ENCODE data around the gene PNMA1. TPM values are rescaled to one million over a fixed set of nuclear protein-coding genes. Genes with fewer than 3 reads are reported as not detected.

PNMA1 gene
- total RNA-seq, 2 experiments from 2014 or later, result 6.0 to 14.5 TPM

DNA sequence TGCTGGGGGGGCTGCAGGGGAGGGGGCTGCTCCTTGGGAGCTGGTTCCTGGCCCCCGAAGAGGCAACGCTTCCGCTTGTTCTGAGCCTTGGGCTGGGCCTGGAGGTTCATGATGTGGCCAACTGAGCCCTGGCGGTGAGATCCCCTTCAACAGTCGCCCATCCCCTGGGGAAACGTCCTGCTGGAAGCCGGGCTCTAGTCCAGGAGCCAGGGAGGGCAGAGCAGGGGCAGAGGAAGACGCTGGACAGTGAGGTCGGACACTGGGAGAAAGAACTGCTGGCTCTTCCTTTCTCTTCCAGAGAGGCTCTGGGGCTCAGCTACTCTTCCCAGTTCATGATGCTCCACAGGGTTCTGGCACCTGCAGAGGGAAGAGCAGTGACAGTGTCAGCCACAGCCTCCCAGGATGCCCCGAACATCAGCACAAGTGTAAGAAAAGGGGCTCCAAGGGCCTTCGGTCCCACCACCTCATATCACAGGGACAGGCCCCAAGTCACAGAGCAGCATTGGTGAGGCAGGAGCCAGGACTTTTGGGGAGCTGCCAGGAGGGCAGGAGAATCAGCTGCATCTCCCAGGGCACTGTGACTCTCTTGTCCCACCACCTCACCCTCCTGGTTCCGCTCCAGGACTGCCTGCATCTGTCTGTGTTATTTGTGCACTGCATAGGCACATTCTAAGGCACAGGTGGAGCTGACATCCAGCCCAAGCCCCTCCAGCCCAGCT lies 25.9 kb upstream of the PNMA1 start:
- Histone ChIP-seq H3K4me1 (ENCODE audit: insufficient read depth, low read length, poor library complexity, severe bottlenecking) (peaks cover 45% of the 10 kb centered on the region), H3K36me3 (ENCODE audit: insufficient read depth, low read length) (peaks cover 66% of the 10 kb centered on the region), H3K9me3 (ENCODE audit: low read length) (no peaks in the 10 kb centered on the region), H3K9me2 (ENCODE audit: insufficient read depth, low read length) (no peaks in the 10 kb centered on the region), H3K79me2 (ENCODE audit: insufficient read depth, low read depth, low read length) (peaks cover 73% of the 10 kb centered on the region), H3K4me2 (ENCODE audit: low read length) (no peak overlapping the region), H3K27ac (ENCODE audit: low read depth, low read length, poor library complexity, severe bottlenecking) (no peak overlapping the region), H2AFZ (ENCODE audit: low read length) (no peak overlapping the region), H3K4me3 (ENCODE audit: low read depth, low read length, poor library complexity, severe bottlenecking) (no peak overlapping the region), H4K20me1 (ENCODE audit: insufficient read depth, low read length) (peaks cover 32% of the 10 kb centered on the region)
- POLR2A ChIA-PET, result interaction anchor here (0.6 kb wide), 1 partner anchor 8 kb away, joined by 3 read pairs; no protein-coding TSS in a partner anchor
- no TSS peak for BruUV-seq (replicated peaks)
- no peak for DNase-seq (ENCODE audit: low spot score)
- TF ChIP-seq EZH2phosphoT487 (IDR thresholded peaks at IDR 0.05; ENCODE audit: borderline replicate concordance, low read depth, low read length), result no peak
- TF ChIP-seq, protein P1, sequence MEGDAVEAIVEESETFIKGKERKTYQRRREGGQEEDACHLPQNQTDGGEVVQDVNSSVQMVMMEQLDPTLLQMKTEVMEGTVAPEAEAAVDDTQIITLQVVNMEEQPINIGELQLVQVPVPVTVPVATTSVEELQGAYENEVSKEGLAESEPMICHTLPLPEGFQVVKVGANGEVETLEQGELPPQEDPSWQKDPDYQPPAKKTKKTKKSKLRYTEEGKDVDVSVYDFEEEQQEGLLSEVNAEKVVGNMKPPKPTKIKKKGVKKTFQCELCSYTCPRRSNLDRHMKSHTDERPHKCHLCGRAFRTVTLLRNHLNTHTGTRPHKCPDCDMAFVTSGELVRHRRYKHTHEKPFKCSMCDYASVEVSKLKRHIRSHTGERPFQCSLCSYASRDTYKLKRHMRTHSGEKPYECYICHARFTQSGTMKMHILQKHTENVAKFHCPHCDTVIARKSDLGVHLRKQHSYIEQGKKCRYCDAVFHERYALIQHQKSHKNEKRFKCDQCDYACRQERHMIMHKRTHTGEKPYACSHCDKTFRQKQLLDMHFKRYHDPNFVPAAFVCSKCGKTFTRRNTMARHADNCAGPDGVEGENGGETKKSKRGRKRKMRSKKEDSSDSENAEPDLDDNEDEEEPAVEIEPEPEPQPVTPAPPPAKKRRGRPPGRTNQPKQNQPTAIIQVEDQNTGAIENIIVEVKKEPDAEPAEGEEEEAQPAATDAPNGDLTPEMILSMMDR (conservative IDR thresholded peaks at IDR 0.05; ENCODE audit: low read length), result no peak
- intact Hi-C loops (cut with micrococcal nuclease; ENCODE audit: unreplicated experiment), result loop anchor here (5.0 kb wide), 1 partner anchor 87 kb away; no protein-coding TSS in a partner anchor
- CTCF ChIA-PET (ENCODE audit: unreplicated experiment), result no interaction called here

DNA sequence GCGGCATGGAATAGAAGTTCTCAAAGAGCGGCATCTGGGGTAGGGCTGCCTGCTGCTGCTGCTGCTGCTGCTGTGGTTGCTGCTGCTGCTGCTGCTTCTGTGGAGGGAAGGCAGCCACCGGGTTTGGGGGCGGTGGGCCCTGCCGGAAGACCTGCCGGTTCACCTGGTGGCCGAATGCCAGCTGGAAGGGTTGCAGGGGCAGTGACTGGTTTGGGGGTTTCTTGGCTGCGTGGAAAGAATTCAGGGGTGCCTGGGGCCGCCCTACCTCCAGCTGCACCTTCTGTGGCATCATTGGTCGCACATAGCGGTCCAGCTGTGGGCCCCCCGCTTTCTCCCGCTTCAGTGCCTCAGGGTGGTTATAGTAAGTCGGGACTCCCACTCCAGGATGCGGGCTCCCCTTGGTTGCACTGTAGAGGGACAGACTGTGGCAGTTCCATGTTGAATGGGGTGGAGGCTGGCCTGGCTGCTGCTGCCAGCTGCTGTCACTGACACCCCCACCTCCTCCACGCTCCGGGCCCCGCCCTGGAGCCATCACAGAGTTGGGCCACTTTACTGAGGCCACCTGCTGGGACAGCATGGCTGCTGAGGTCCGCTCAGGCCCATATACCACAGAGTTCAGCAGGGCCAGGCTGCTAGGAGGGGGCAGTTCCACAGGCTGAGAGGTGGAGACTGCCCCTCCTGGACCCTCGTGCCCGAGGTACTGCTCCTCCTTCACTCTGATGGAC lies 25.2 kb upstream of the PNMA1 start:
- DNase-seq (ENCODE audit: low spot score), result no peak
- H3K79me2 ChIP-seq (ENCODE audit: insufficient read depth, low read depth, low read length), result peaks cover 72% of the 10 kb centered on the region
- H3K27ac ChIP-seq (ENCODE audit: low read depth, low read length, poor library complexity, severe bottlenecking), result no peak overlapping the region
- ChIA-PET CTCF (ENCODE audit: unreplicated experiment) (no interaction called here), POLR2A (interaction anchor here (0.6 kb wide), 1 partner anchor 9 kb away, joined by 3 read pairs; no protein-coding TSS in a partner anchor)
- H4K20me1 ChIP-seq (ENCODE audit: insufficient read depth, low read length), result peaks cover 32% of the 10 kb centered on the region
- TSS peak; percentile 63 for BruUV-seq (replicated peaks)
- no peaks in the 10 kb centered on the region for H3K9me3 ChIP-seq (ENCODE audit: low read length)
- no peak overlapping the region for H3K4me2 ChIP-seq (ENCODE audit: low read length)
- H2AFZ ChIP-seq (ENCODE audit: low read length), result no peak overlapping the region
- TF ChIP-seq, protein P1 (conservative IDR thresholded peaks at IDR 0.05; ENCODE audit: low read length), result no peak
- TF ChIP-seq EZH2phosphoT487 (IDR thresholded peaks at IDR 0.05; ENCODE audit: borderline replicate concordance, low read depth, low read length), result no peak
- H3K4me3 ChIP-seq (ENCODE audit: low read depth, low read length, poor library complexity, severe bottlenecking), result no peak overlapping the region
- peaks cover 37% of the 10 kb centered on the region for H3K4me1 ChIP-seq (ENCODE audit: insufficient read depth, low read length, poor library complexity, severe bottlenecking)
- peaks cover 74% of the 10 kb centered on the region for H3K36me3 ChIP-seq (ENCODE audit: insufficient read depth, low read length)
- H3K9me2 ChIP-seq (ENCODE audit: insufficient read depth, low read length), result no peaks in the 10 kb centered on the region
- intact Hi-C loops (cut with micrococcal nuclease; ENCODE audit: unreplicated experiment), result no loop called here
